ENCODE measurements around the gene STAG3. TPM values are rescaled to one million over a fixed set of nuclear protein-coding genes. Genes with fewer than 3 reads are reported as not detected.

STAG3 gene
- total RNA-seq (2022; extraction: Qiagen RNA extraction; ENCODE audit: low read depth) = 0.18 to 0.45 TPM (median 0.26 TPM) in 4 of 5 replicates, not detected in the other

GRCh38 chr7:100177045-100178001, at the start of gene STAG3, which contains the start of gene GPC2:
Gene STAG3 (plus strand): TSS chr7:100177918. CDS start chr7:100180557, 2,639 bp downstream.
Gene GPC2 (minus strand): TSS chr7:100177381. CDS start chr7:100177199, 182 bp downstream.

GRCh38 chr7:100148559-100149328, 29.0 kb upstream of the STAG3 start, which contains the start of gene LAMTOR4:
Gene LAMTOR4 (plus strand): TSS chr7:100148918. CDS start chr7:100148973, 55 bp downstream.

GRCh38 chr7:100158229-100159098, 19.3 kb upstream of the STAG3 start, which contains the start of gene TRAPPC14:
Gene TRAPPC14 (minus strand): TSS chr7:100158723. CDS start chr7:100158499, 224 bp downstream.

GRCh38 chr7:100219801-100220585, 42.3 kb downstream of the STAG3 start, which contains the start of gene PVRIG:
Gene PVRIG (plus strand): TSS chr7:100219949. CDS start chr7:100219971, 22 bp downstream.

Other genes with a start within 250 kb of the STAG3 start
- 0.15 to 0.27 TPM (median 0.19 TPM) in 5 replicates for gene GJC3, start 248.3 kb upstream of the STAG3 start, total RNA-seq (2022; extraction: Qiagen RNA extraction; ENCODE audit: low read depth)
- not detected in 5 replicates for gene AZGP1, start 201.9 kb upstream of the STAG3 start, total RNA-seq (2022; extraction: Qiagen RNA extraction; ENCODE audit: low read depth)
- 6.6 to 11.3 TPM (median 9.3 TPM) in 5 replicates for gene ZKSCAN1, start 162.3 kb upstream of the STAG3 start, total RNA-seq (2022; extraction: Qiagen RNA extraction; ENCODE audit: low read depth)
- gene ZSCAN21, start 128.1 kb upstream of the STAG3 start, total RNA-seq (2022; extraction: Qiagen RNA extraction; ENCODE audit: low read depth) = 10.0 to 12.2 TPM (median 10.5 TPM) in 5 replicates
- 17.8 to 24.8 TPM (median 18.8 TPM) in 5 replicates for gene ZNF3, start 96.2 kb upstream of the STAG3 start, total RNA-seq (2022; extraction: Qiagen RNA extraction; ENCODE audit: low read depth)
- gene COPS6, start 88.9 kb upstream of the STAG3 start, total RNA-seq (2022; extraction: Qiagen RNA extraction; ENCODE audit: low read depth) = 148 to 197 TPM (median 177 TPM) in 5 replicates
- 241 to 254 TPM (median 244 TPM) in 5 replicates for gene MCM7, start 76.5 kb upstream of the STAG3 start, total RNA-seq (2022; extraction: Qiagen RNA extraction; ENCODE audit: low read depth)
- gene AP4M1, start 76.3 kb upstream of the STAG3 start, total RNA-seq (2022; extraction: Qiagen RNA extraction; ENCODE audit: low read depth) = 14.2 to 17.9 TPM (median 16.1 TPM) in 5 replicates
- 60.0 to 70.6 TPM (median 68.0 TPM) in 5 replicates for gene TAF6, start 58.6 kb upstream of the STAG3 start, total RNA-seq (2022; extraction: Qiagen RNA extraction; ENCODE audit: low read depth)
- gene CNPY4, start 58.3 kb upstream of the STAG3 start, total RNA-seq (2022; extraction: Qiagen RNA extraction; ENCODE audit: low read depth) = 10.7 to 13.0 TPM (median 12.0 TPM) in 5 replicates
- 2.5 to 3.5 TPM (median 2.9 TPM) in 5 replicates for gene MBLAC1, start 51.0 kb upstream of the STAG3 start, total RNA-seq (2022; extraction: Qiagen RNA extraction; ENCODE audit: low read depth)
- gene LAMTOR4, start 29.0 kb upstream of the STAG3 start, total RNA-seq (2022; extraction: Qiagen RNA extraction; ENCODE audit: low read depth) = 157 to 193 TPM (median 181 TPM) in 5 replicates
- gene TRAPPC14, start 19.2 kb upstream of the STAG3 start, total RNA-seq (2022; extraction: Qiagen RNA extraction; ENCODE audit: low read depth) = 11.9 to 15.5 TPM (median 13.2 TPM) in 5 replicates
- gene GAL3ST4, start 9.3 kb upstream of the STAG3 start, total RNA-seq (2022; extraction: Qiagen RNA extraction; ENCODE audit: low read depth) = 0.07 to 0.08 TPM in 2 of 5 replicates, not detected in the others
- gene GPC2, start 537 bp upstream of the STAG3 start, total RNA-seq (2022; extraction: Qiagen RNA extraction; ENCODE audit: low read depth) = 0.24 to 1.4 TPM (median 0.67 TPM) in 5 replicates
- gene PVRIG, start 42.0 kb downstream of the STAG3 start, total RNA-seq (2022; extraction: Qiagen RNA extraction; ENCODE audit: low read depth) = not detected in 5 replicates
- gene SPDYE3, start 129.8 kb downstream of the STAG3 start, total RNA-seq (2022; extraction: Qiagen RNA extraction; ENCODE audit: low read depth) = not detected in 5 replicates
- 25.8 to 35.2 TPM (median 31.2 TPM) in 5 replicates for gene PILRB, start 180.2 kb downstream of the STAG3 start, total RNA-seq (2022; extraction: Qiagen RNA extraction; ENCODE audit: low read depth)
- gene PILRA, start 195.6 kb downstream of the STAG3 start, total RNA-seq (2022; extraction: Qiagen RNA extraction; ENCODE audit: low read depth) = 4.0 to 6.4 TPM (median 5.4 TPM) in 5 replicates

All from A549 treated with CpdA at 1 μM for 4 hours (cell line).